ENCODE measurements around the gene RETREG1.

The RETREG1 gene

DNA sequence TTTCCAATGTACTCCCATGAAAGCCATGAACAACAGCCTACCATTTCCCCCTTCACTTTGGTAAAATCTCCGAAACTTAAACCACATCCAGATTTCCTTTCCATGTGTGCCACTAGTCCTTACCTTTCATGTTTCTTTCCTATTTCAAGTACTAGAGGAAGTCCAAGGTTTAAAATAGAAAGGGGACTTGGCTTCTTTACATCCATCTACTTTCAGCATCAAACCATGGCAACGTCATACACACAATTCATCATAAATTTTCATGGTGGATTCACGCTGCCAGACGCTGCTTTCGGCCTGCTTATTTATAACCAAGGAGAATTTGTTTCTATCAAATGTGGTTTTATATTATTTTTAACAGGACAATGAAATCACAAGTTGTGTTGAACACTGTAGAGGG lies 92.5 kb downstream of the RETREG1 start:
- Histone ChIP-seq H3K4me2 (ENCODE audit: low read length, poor library complexity, severe bottlenecking) (no peak overlapping the region), H3K4ac (ENCODE audit: low read depth in 1 of 2, low read length in 2 of 2) (no peak overlapping the region), H2BK120ac (ENCODE audit: low read depth, low read length) (no peak overlapping the region), H3K4me1 (ENCODE audit: control insufficient read depth, insufficient read depth, low read depth, low read length) (peaks cover 2% of the 10 kb centered on the region), H3K23ac (ENCODE audit: low read length in 2 of 2) (no peak overlapping the region), H3K4me3 (ENCODE audit: insufficient read depth in 1 of 2, low read depth in 1 of 2, low read length in 2 of 2) (no peak overlapping the region), H2BK15ac (ENCODE audit: low read depth, poor library complexity, severe bottlenecking) (no peak overlapping the region), H3K9me3 (ENCODE audit: control insufficient read depth, low read length) (no peaks in the 10 kb centered on the region), H3K18ac (ENCODE audit: low read depth in 1 of 2, low read length in 2 of 2) (no peak overlapping the region), H2AFZ (ENCODE audit: low read depth, low read length) (no peak overlapping the region), H4K8ac (ENCODE audit: low read length) (no peak overlapping the region), H3K27ac (ENCODE audit: low read length, poor library complexity, severe bottlenecking) (no peak overlapping the region), H2BK5ac (ENCODE audit: low read depth, low read length, poor library complexity, severe bottlenecking) (no peak overlapping the region), H3K27me3 (ENCODE audit: control insufficient read depth in 1 of 2, insufficient read depth in 1 of 2, low read length in 2 of 2) (peaks cover 6 to 9% of the 10 kb centered on the region in 2 experiments), H3K9ac (ENCODE audit: low read length) (no peak overlapping the region), H3K14ac (ENCODE audit: low read length in 2 of 2) (no peak overlapping the region), H2BK12ac (ENCODE audit: low read length in 2 of 2) (no peak overlapping the region), H2AK5ac (ENCODE audit: low read length, severe bottlenecking) (no peak overlapping the region), H3K79me1 (replicated peaks; ENCODE audit: low read length, poor library complexity, severe bottlenecking) (no peaks in the 10 kb centered on the region), H4K91ac (ENCODE audit: low read length) (no peak overlapping the region), H3K36me3 (ENCODE audit: control insufficient read depth in 1 of 2, insufficient read depth in 2 of 2, low read depth in 1 of 2, low read length in 2 of 2) (no peaks in the 10 kb centered on the region)
- DNase-seq, result no peak
- 86% methylated on average over 5 of the region's 5 CpGs for whole genome bisulfite sequencing

DNA sequence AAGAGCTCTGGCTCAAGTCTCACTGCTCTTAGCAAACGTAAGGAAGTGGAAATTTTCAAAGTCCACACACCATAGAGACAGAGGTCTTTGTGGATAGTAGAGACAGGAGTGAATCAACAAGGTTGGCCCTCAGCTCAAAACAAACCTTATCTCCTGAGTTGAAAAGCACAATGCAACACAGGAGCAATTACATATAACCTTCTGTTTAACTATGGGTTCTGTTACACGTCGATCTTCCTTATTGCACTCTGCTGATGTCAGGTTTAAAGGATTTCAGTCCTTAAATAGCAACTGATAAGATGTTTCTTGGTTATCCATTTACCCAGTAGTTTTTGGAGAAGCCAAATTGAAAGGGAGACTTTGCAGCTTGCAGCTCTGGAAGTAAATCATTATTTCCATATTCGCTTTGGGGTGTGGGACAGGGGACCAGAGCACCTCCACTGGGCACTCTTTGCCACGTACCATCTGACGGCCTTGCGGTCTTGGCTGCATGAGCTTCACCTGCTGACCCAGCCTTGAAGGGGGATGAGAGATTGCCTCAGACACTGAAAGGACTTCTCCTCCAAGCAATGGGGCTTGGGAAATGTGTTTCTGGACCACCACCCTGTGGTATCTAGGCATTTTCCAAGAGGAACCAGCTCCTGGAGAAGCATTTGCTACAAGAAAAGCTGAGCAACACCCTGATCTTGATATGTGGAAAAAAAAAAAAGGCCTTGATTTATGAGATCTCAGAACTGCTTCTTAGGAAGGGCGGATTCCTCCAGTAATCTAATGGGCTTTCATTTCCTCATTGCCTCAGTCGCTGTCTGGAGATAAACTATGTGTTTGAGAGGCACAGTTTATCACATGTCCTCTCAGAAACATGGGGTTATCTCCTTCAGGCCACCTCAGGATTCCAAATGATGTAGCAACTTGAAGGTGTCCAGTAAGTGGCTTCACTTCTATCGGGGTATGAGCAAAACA lies 95.0 kb downstream of the RETREG1 start:
- Histone ChIP-seq H2AFZ (ENCODE audit: low read depth, low read length) (no peak overlapping the region), H2BK12ac (ENCODE audit: low read length in 2 of 2) (no peak overlapping the region), H2BK5ac (ENCODE audit: low read depth, low read length, poor library complexity, severe bottlenecking) (no peak overlapping the region), H3K4me3 (ENCODE audit: insufficient read depth in 1 of 2, low read depth in 1 of 2, low read length in 2 of 2) (no peak overlapping the region), H2BK15ac (ENCODE audit: low read depth, poor library complexity, severe bottlenecking) (no peak overlapping the region), H2BK120ac (ENCODE audit: low read depth, low read length) (no peak overlapping the region), H3K23ac (ENCODE audit: low read length in 2 of 2) (no peak overlapping the region), H3K36me3 (ENCODE audit: control insufficient read depth in 1 of 2, insufficient read depth in 2 of 2, low read depth in 1 of 2, low read length in 2 of 2) (no peaks in the 10 kb centered on the region), H3K9me3 (ENCODE audit: control insufficient read depth, low read length) (no peaks in the 10 kb centered on the region), H2AK5ac (ENCODE audit: low read length, severe bottlenecking) (no peak overlapping the region), H3K4ac (ENCODE audit: low read depth in 1 of 2, low read length in 2 of 2) (no peak overlapping the region), H4K8ac (ENCODE audit: low read length) (no peak overlapping the region), H3K79me1 (replicated peaks; ENCODE audit: low read length, poor library complexity, severe bottlenecking) (no peaks in the 10 kb centered on the region), H3K18ac (ENCODE audit: low read depth in 1 of 2, low read length in 2 of 2) (no peak overlapping the region), H3K14ac (ENCODE audit: low read length in 2 of 2) (no peak overlapping the region), H3K27me3 (ENCODE audit: control insufficient read depth in 1 of 2, insufficient read depth in 1 of 2, low read length in 2 of 2) (peaks cover 6 to 9% of the 10 kb centered on the region in 2 experiments), H3K9ac (ENCODE audit: low read length) (no peak overlapping the region), H3K4me2 (ENCODE audit: low read length, poor library complexity, severe bottlenecking) (no peak overlapping the region), H4K91ac (ENCODE audit: low read length) (no peak overlapping the region), H3K27ac (ENCODE audit: low read length, poor library complexity, severe bottlenecking) (no peak overlapping the region), H3K4me1 (ENCODE audit: control insufficient read depth, insufficient read depth, low read depth, low read length) (peaks cover 2% of the 10 kb centered on the region)
- no peak for DNase-seq
- whole genome bisulfite sequencing, result 84% methylated on average over 9 of the region's 10 CpGs

DNA sequence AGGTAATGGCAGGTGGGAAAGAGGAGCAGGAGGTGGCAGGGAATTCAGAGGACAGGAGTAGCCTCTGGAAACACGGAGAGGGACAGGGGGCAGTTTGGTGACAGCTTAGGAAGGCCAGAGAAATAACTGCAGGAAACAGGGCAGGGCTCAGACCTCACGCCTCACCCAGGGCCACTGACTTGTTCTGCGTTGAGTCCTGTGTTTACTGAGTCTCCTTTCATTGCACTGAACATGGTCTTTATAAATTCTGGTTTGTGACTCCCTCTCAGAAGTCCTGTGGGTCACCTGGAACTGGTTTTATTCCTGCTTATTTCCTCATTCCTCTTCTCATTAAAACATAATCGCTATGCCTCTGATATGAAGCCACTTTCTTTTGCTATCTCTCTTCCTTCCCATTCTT lies 96.0 kb downstream of the RETREG1 start:
- Histone ChIP-seq H3K23ac (ENCODE audit: low read length in 2 of 2) (no peak overlapping the region), H3K9ac (ENCODE audit: low read length) (no peak overlapping the region), H3K4ac (ENCODE audit: low read depth in 1 of 2, low read length in 2 of 2) (no peak overlapping the region), H2BK120ac (ENCODE audit: low read depth, low read length) (no peak overlapping the region), H3K79me1 (replicated peaks; ENCODE audit: low read length, poor library complexity, severe bottlenecking) (no peaks in the 10 kb centered on the region), H3K9me3 (ENCODE audit: control insufficient read depth, low read length) (no peaks in the 10 kb centered on the region), H2BK12ac (ENCODE audit: low read length in 2 of 2) (no peak overlapping the region), H4K91ac (ENCODE audit: low read length) (no peak overlapping the region), H3K36me3 (ENCODE audit: control insufficient read depth in 1 of 2, insufficient read depth in 2 of 2, low read depth in 1 of 2, low read length in 2 of 2) (no peaks in the 10 kb centered on the region), H3K4me3 (ENCODE audit: insufficient read depth in 1 of 2, low read depth in 1 of 2, low read length in 2 of 2) (no peak overlapping the region), H2AK5ac (ENCODE audit: low read length, severe bottlenecking) (no peak overlapping the region), H3K4me2 (ENCODE audit: low read length, poor library complexity, severe bottlenecking) (no peak overlapping the region), H3K4me1 (ENCODE audit: control insufficient read depth, insufficient read depth, low read depth, low read length) (peaks cover 2% of the 10 kb centered on the region), H3K14ac (ENCODE audit: low read length in 2 of 2) (no peak overlapping the region), H2AFZ (ENCODE audit: low read depth, low read length) (no peak overlapping the region), H3K27ac (ENCODE audit: low read length, poor library complexity, severe bottlenecking) (no peak overlapping the region), H4K8ac (ENCODE audit: low read length) (no peak overlapping the region), H2BK5ac (ENCODE audit: low read depth, low read length, poor library complexity, severe bottlenecking) (no peak overlapping the region), H3K18ac (ENCODE audit: low read depth in 1 of 2, low read length in 2 of 2) (no peak overlapping the region), H2BK15ac (ENCODE audit: low read depth, poor library complexity, severe bottlenecking) (no peak overlapping the region), H3K27me3 (ENCODE audit: control insufficient read depth in 1 of 2, insufficient read depth in 1 of 2, low read length in 2 of 2) (peaks cover 6 to 9% of the 10 kb centered on the region in 2 experiments)
- DNase-seq, result no peak
- 73% methylated on average over 4 of the region's 4 CpGs for WGBS

DNA sequence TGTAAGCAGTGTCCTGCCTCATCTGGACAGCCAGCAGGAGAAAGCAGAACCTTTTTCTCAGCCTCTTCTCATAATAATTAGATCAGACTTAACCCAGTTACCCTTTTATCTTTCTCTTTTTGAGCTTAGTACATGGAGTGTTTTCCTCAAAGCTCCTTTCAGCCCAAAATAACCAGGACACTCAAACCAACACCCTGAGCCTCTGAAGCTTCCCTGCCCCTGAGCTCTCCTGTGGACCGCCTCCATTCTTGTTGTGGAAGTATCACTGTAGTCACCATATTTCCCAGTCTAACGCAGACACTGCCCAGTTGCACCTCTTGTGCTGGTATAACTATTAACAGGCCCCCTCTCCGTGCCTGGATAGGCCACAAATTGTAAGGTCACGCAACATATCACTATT lies 97.4 kb downstream of the RETREG1 start:
- Histone ChIP-seq H2BK5ac (ENCODE audit: low read depth, low read length, poor library complexity, severe bottlenecking) (no peak overlapping the region), H2BK15ac (ENCODE audit: low read depth, poor library complexity, severe bottlenecking) (no peak overlapping the region), H3K36me3 (ENCODE audit: control insufficient read depth in 1 of 2, insufficient read depth in 2 of 2, low read depth in 1 of 2, low read length in 2 of 2) (no peaks in the 10 kb centered on the region), H3K27me3 (ENCODE audit: control insufficient read depth in 1 of 2, insufficient read depth in 1 of 2, low read length in 2 of 2) (peaks cover 6 to 9% of the 10 kb centered on the region in 2 experiments), H3K4me2 (ENCODE audit: low read length, poor library complexity, severe bottlenecking) (no peak overlapping the region), H3K14ac (ENCODE audit: low read length in 2 of 2) (no peak overlapping the region), H3K4me3 (ENCODE audit: insufficient read depth in 1 of 2, low read depth in 1 of 2, low read length in 2 of 2) (no peak overlapping the region), H3K9ac (ENCODE audit: low read length) (no peak overlapping the region), H2BK120ac (ENCODE audit: low read depth, low read length) (no peak overlapping the region), H3K23ac (ENCODE audit: low read length in 2 of 2) (no peak overlapping the region), H3K79me1 (replicated peaks; ENCODE audit: low read length, poor library complexity, severe bottlenecking) (no peaks in the 10 kb centered on the region), H2AK5ac (ENCODE audit: low read length, severe bottlenecking) (no peak overlapping the region), H2BK12ac (ENCODE audit: low read length in 2 of 2) (no peak overlapping the region), H3K18ac (ENCODE audit: low read depth in 1 of 2, low read length in 2 of 2) (no peak overlapping the region), H3K4me1 (ENCODE audit: control insufficient read depth, insufficient read depth, low read depth, low read length) (peaks cover 2% of the 10 kb centered on the region), H3K27ac (ENCODE audit: low read length, poor library complexity, severe bottlenecking) (no peak overlapping the region), H3K4ac (ENCODE audit: low read depth in 1 of 2, low read length in 2 of 2) (no peak overlapping the region), H4K8ac (ENCODE audit: low read length) (no peak overlapping the region), H2AFZ (ENCODE audit: low read depth, low read length) (no peak overlapping the region), H3K9me3 (ENCODE audit: control insufficient read depth, low read length) (no peaks in the 10 kb centered on the region), H4K91ac (ENCODE audit: low read length) (no peak overlapping the region)
- WGBS, result 79% methylated on average over 4 of the region's 4 CpGs
- DNase-seq, result no peak

Data from mesenchymal stem cell (in vitro differentiated cells and primary cell).